ENCODE data around the gene HSPB6.

Gene HSPB6

DNA sequence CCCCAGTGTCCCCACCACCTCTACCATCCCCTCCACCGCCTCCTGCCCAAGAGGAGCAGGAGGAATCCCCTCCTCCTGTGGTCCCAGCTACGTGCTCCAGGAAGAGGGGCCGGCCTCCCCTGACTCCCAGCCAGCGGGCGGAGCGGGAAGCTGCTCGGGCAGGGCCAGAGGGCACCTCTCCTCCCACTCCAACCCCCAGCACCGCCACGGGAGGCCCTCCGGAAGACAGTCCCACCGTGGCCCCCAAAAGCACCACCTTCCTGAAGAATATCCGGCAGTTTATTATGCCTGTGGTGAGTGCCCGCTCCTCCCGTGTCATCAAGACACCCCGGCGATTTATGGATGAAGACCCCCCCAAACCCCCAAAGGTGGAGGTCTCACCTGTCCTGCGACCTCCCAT is 36.2 kb downstream of the HSPB6 start:
- TF ChIP-seq, protein P1, sequence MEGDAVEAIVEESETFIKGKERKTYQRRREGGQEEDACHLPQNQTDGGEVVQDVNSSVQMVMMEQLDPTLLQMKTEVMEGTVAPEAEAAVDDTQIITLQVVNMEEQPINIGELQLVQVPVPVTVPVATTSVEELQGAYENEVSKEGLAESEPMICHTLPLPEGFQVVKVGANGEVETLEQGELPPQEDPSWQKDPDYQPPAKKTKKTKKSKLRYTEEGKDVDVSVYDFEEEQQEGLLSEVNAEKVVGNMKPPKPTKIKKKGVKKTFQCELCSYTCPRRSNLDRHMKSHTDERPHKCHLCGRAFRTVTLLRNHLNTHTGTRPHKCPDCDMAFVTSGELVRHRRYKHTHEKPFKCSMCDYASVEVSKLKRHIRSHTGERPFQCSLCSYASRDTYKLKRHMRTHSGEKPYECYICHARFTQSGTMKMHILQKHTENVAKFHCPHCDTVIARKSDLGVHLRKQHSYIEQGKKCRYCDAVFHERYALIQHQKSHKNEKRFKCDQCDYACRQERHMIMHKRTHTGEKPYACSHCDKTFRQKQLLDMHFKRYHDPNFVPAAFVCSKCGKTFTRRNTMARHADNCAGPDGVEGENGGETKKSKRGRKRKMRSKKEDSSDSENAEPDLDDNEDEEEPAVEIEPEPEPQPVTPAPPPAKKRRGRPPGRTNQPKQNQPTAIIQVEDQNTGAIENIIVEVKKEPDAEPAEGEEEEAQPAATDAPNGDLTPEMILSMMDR (IDR thresholded peaks at IDR 0.05; ENCODE audit: low read length) = no peak
- no peak for TF ChIP-seq EZH2 (IDR thresholded peaks at IDR 0.05; ENCODE audit: borderline replicate concordance, low read length)
- Histone ChIP-seq H3K36me3 (ENCODE audit: insufficient read depth, low read length) (peaks cover 57% of the 10 kb centered on the region), H3K79me2 (ENCODE audit: insufficient read depth, low read length) (peaks cover 8% of the 10 kb centered on the region)

GRCh38 chr19:35720163-35720524 is 36.7 kb downstream of the HSPB6 start:
- Histone ChIP-seq H3K79me2 (ENCODE audit: insufficient read depth, low read length) (peaks cover 8% of the 10 kb centered on the region), H3K4me3 (ENCODE audit: low read depth, low read length, poor library complexity, severe bottlenecking) (no peak overlapping the region), H3K36me3 (ENCODE audit: insufficient read depth, low read length) (peaks cover 52% of the 10 kb centered on the region), H3K27me3 (ENCODE audit: insufficient read depth, low read length) (no peaks in the 10 kb centered on the region; the same call in 1 of the 2 replicates), H4K20me1 (ENCODE audit: insufficient read depth, low read length) (no peaks in the 10 kb centered on the region), H3K9me2 (ENCODE audit: low read depth, low read length) (no peaks in the 10 kb centered on the region), H3K9ac (ENCODE audit: low read length) (no peak overlapping the region), H2AFZ (ENCODE audit: low read length) (no peak overlapping the region), H3F3A (ENCODE audit: insufficient read depth, low read length) (no peaks in the 10 kb centered on the region), H3K4me1 (ENCODE audit: insufficient read depth, low read length, severe bottlenecking) (peaks cover 22% of the 10 kb centered on the region), H3K9me3 (ENCODE audit: low read length) (no peaks in the 10 kb centered on the region), H3K4me2 (ENCODE audit: low read length) (no peak overlapping the region), H3K27ac (ENCODE audit: low read depth, low read length, poor library complexity, severe bottlenecking) (no peak overlapping the region)
- no peak for TF ChIP-seq EZH2 (IDR thresholded peaks at IDR 0.05; ENCODE audit: borderline replicate concordance, low read length)
- TF ChIP-seq, protein P1 (IDR thresholded peaks at IDR 0.05; ENCODE audit: low read length) = no peak

More for the DNA sequence above, 36.2 kb downstream of the HSPB6 start:
- Histone ChIP-seq H4K20me1 (ENCODE audit: insufficient read depth, low read length) (no peaks in the 10 kb centered on the region), H3K27me3 (ENCODE audit: insufficient read depth, low read length) (no peaks in the 10 kb centered on the region; the same call in 1 of the 2 replicates), H3K9ac (ENCODE audit: low read length) (no peak overlapping the region), H3K9me2 (ENCODE audit: low read depth, low read length) (no peaks in the 10 kb centered on the region), H3K4me3 (ENCODE audit: low read depth, low read length, poor library complexity, severe bottlenecking) (no peak overlapping the region), H3K27ac (ENCODE audit: low read depth, low read length, poor library complexity, severe bottlenecking) (no peak overlapping the region), H3K4me1 (ENCODE audit: insufficient read depth, low read length, severe bottlenecking) (peaks cover 22% of the 10 kb centered on the region), H2AFZ (ENCODE audit: low read length) (no peak overlapping the region), H3K9me3 (ENCODE audit: low read length) (no peaks in the 10 kb centered on the region), H3F3A (ENCODE audit: insufficient read depth, low read length) (no peaks in the 10 kb centered on the region), H3K4me2 (ENCODE audit: low read length) (no peak overlapping the region)

- TF ChIP-seq, protein P1 (IDR thresholded peaks at IDR 0.05; ENCODE audit: low read length) = no peak
- no peak for TF ChIP-seq EZH2 (IDR thresholded peaks at IDR 0.05; ENCODE audit: borderline replicate concordance, low read length)
- Histone ChIP-seq H3K4me3 (ENCODE audit: low read depth, low read length, poor library complexity, severe bottlenecking) (peak overlapping the region; percentile 77), H3K4me1 (ENCODE audit: insufficient read depth, low read length, severe bottlenecking) (peaks cover 22% of the 10 kb centered on the region)
Measured at GRCh38 chr19:35719402-35720162, 37.2 kb downstream of the HSPB6 start.

More at GRCh38 chr19:35719402-35720162, 37.2 kb downstream of the HSPB6 start:
- H3K79me2 ChIP-seq (ENCODE audit: insufficient read depth, low read length) = peaks cover 8% of the 10 kb centered on the region
- H3F3A ChIP-seq (ENCODE audit: insufficient read depth, low read length) = no peaks in the 10 kb centered on the region
- H3K27ac ChIP-seq (ENCODE audit: low read depth, low read length, poor library complexity, severe bottlenecking) = no peak overlapping the region
- H3K9me3 ChIP-seq (ENCODE audit: low read length) = no peaks in the 10 kb centered on the region
- peaks cover 2% of the 10 kb centered on the region; the same call in 1 of the 2 replicates for H3K27me3 ChIP-seq (ENCODE audit: insufficient read depth, low read length)
- no peaks in the 10 kb centered on the region for H4K20me1 ChIP-seq (ENCODE audit: insufficient read depth, low read length)
- no peaks in the 10 kb centered on the region for H3K9me2 ChIP-seq (ENCODE audit: low read depth, low read length)
- H3K9ac ChIP-seq (ENCODE audit: low read length) = peak overlapping the region; percentile 83; the same call in 1 of the 2 replicates
- H3K36me3 ChIP-seq (ENCODE audit: insufficient read depth, low read length) = peaks cover 46% of the 10 kb centered on the region
- peak overlapping the region; percentile 84 for H3K4me2 ChIP-seq (ENCODE audit: low read length)
- H2AFZ ChIP-seq (ENCODE audit: low read length) = no peak overlapping the region

All from OCI-LY1 (cell line).